GM21360 (cell line): Measurements from ENCODE around the gene TNNI2.

Source experiments
- ATAC-seq: cut with Tn5 transposase; IDR thresholded peaks from one replicate; pipeline ENCODE4 v1.9.1; 2021; ENCODE audit warnings: mild to moderate bottlenecking, moderate library complexity; ENCODE audit not compliant: unreplicated experiment

Gene TNNI2

GRCh38 chr11:1832211-1832919, 6.4 kb upstream of the TNNI2 start:
- no peak for ATAC-seq

- no peak for ATAC-seq
Measured at GRCh38 chr11:1832920-1833295, 5.9 kb upstream of the TNNI2 start.

- ATAC-seq: no peak
Measured at GRCh38 chr11:1834062-1834610, 4.6 kb upstream of the TNNI2 start.

- ATAC-seq: no peak
Measured at GRCh38 chr11:1834779-1835670, 3.8 kb upstream of the TNNI2 start, which contains the start of gene SYT8. Gene SYT8, plus strand, starts transcription at chr11:1834990. Its CDS starts 116 bp downstream, at chr11:1835106.

DNA sequence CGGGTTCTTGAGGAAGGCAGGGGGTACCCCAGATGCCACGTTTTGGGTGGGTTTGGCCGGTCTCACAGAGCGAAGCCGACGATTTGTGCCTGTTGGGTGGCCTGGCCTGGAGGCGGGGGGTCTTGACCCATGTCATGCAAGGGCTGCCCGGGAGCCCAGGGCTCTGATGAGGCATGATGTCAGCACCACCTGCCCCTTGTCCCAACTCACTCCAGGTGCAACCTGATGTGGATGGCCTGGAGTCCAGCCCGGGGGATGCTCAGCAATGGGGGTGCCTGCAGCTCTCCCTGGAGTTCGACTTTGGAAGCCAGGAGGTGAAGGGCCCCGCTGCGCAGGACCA, 3.1 kb upstream of the TNNI2 start:
- ATAC-seq: no peak

DNA sequence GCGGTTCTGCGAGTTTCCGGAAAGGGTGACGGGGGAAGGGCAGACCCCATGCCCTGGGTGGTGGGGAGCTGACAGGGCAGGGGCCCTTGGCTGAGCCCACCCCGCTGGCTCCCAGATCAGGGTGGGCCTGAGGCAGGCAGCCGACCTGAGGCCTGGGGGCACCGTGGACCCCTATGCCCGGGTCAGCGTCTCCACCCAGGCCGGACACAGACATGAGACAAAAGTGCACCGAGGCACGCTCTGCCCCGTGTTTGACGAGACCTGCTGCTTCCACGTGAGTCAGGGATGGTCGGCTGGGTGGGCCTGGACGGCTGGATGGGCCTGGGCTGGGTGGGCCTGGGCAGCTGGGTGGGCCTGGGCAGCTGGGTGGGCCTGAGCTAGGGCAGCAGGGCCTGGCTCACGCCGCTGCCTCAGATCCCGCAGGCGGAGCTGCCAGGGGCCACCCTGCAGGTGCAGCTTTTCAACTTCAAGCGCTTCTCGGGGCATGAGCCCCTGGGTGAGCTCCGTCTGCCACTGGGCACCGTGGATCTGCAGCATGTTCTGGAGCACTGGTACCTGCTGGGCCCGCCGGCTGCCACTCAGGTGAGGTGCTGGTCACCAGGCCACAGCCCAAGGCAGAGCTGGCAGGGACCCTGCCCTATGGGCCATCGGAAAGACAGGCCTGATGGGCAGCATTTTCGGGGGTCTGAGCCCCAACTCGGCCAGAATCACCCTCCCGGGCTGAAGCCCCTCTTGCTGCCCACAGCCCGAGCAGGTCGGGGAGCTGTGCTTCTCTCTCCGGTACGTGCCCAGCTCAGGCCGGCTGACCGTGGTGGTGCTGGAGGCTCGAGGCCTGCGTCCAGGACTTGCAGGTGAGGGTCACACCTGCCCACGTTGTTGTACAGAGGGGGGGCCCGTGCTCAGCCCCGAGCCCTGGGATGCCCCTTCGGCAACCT, 2.5 kb upstream of the TNNI2 start:
- ATAC-seq: no peak

DNA sequence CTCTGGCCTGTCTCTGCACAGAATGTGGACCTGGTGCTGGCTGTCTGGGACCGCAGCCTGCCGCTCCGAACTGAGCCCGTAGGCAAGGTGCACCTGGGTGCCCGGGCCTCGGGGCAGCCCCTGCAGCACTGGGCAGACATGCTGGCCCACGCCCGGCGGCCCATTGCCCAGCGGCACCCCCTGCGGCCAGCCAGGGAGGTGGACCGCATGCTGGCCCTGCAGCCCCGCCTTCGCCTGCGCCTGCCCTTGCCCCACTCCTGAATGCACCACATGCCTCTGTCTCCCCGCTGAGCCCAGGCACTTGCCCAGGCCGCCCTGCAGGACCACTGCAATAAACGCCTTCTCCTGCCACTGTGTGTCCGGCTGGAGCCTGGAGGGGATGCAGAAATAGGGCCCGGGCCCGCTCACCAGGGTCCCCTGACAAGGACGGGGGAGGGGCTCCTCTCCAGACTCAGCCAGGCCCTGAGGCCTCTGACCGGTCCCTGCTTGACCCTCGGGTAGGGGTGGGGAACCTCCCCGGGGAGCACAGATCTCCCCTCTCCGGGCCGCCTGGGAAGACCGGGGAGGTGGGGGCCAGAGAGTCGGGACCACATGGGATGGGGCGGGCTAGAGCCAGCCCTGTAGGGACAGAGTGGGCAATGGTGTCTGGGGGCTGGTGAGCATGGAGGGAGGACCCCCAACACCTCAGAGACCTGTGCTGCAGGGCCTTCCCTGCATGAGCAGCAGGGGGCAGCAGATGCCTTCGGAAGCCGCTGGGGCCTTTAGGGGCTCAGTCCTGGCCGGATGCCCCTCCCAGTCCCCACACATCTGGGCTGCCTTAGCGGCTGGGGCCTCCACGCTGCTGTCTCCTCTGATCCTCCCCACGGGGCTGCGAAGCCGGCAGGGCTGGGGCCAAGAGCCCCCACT, 1.4 kb upstream of the TNNI2 start:
- ATAC-seq: no peak

DNA sequence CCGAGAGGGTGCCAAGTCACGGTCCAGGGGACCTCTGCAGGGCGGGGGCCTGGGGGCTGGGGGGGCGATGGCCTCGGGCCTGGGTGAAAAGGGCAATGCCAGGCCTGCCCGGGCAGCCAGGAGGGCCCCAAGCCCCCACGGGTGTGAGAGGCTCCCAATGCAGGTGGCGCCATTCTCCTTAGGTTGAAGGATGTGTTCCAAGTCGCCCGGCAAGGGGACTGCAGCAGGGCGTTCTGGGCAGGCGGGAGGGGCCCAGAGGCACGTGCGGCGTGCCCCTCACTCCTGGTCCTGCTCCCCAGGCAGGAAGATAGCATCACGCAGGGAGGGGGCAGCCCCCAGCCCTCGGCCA, 730 bp upstream of the TNNI2 start:
- no peak for ATAC-seq

GRCh38 chr11:1839204-1839923, 583 bp downstream of the TNNI2 start:
- no peak for ATAC-seq

GRCh38 chr11:1839924-1840779, 1.4 kb downstream of the TNNI2 start:
- no peak for ATAC-seq

GRCh38 chr11:1840780-1841480, 2.1 kb downstream of the TNNI2 start:
- no peak for ATAC-seq

DNA sequence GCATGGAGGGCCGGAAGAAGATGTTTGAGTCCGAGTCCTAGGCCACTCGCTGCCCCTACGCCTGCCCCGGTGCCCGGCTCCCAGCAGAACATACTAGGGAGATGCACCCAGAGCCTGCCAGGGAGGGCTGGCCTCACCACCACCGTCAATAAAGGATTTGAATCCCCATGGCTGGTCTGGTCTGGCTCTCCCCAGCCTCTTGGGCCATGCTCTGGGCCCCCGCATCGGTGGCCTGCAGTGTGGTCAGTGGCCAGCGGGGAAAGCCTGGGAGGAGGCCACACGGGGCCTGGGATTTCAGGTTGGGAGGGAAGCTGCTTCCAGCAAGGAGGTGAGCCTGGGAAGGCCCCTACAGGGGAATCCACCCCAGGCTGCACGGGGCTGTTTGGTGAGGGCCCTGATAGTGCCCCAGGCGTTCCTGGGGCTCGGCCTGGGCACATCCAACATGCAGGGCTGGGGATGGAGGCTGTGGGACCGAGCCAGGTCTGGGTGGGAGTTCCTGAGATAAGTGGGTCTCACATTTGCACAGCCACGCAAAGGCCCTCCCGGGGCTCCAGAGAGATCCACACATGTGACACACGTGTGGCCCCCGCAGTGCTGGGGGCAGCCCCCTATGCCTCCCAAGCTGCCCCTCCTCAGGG, 2.8 kb downstream of the TNNI2 start:
- ATAC-seq: no peak

- ATAC-seq: no peak
Measured at GRCh38 chr11:1842149-1843097, 3.6 kb downstream of the TNNI2 start.

DNA sequence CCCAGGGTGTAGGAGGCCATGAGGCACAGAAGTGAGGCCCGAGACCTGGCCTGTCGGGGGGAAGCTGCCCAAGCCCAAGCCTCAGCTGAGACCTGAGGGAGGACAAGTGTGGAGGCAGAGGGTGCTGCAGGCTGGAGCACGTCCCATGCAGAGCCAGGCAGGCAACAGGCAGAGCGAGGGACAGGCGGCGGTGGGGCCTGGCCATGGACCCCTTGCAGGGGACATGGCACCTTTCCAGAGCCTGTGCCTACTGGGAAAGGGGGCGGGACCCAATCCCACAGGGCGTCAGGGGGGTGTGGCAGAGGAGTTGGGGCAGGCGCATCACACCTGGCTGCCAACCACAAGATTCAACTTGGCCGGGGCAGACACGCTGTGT, 4.3 kb downstream of the TNNI2 start:
- no peak for ATAC-seq

- ATAC-seq: no peak
Measured at GRCh38 chr11:1843796-1844195, 5.0 kb downstream of the TNNI2 start.
